Measurements from ENCODE around the gene NPR1.
"Not testable (repeated sequence)": the region's sequence is repeated elsewhere in the genome, so short reads cannot be mapped to it uniquely, and the experiment has no call there.

DNA sequence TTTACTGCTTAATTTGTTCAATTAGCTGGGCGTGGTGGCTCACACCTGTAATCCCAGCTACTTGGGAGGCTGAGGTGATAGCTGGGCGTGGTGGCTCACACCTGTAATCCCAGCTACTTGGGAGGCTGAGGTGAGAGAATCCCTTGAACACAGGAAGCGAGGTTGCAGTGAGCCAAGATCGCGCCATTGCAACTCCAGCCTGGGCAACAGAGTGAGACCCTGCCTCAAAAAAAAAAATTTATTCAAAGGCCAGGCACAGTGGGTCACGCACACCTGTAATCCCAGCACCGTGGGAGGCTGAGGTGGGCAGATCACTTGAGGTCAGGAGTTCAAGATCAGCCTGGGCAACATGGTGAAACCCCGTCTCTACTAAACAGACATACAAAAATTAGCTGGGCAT lies 9.8 kb upstream of the NPR1 start:
- TF ChIP-seq, protein P1, sequence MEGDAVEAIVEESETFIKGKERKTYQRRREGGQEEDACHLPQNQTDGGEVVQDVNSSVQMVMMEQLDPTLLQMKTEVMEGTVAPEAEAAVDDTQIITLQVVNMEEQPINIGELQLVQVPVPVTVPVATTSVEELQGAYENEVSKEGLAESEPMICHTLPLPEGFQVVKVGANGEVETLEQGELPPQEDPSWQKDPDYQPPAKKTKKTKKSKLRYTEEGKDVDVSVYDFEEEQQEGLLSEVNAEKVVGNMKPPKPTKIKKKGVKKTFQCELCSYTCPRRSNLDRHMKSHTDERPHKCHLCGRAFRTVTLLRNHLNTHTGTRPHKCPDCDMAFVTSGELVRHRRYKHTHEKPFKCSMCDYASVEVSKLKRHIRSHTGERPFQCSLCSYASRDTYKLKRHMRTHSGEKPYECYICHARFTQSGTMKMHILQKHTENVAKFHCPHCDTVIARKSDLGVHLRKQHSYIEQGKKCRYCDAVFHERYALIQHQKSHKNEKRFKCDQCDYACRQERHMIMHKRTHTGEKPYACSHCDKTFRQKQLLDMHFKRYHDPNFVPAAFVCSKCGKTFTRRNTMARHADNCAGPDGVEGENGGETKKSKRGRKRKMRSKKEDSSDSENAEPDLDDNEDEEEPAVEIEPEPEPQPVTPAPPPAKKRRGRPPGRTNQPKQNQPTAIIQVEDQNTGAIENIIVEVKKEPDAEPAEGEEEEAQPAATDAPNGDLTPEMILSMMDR (IDR thresholded peaks at IDR 0.05 in 4 of 5, conservative IDR thresholded peaks at IDR 0.05 in 1 of 5): not testable (repeated sequence)
- not testable (repeated sequence) for TF ChIP-seq POLR2A (IDR thresholded peaks at IDR 0.05)

All from gastrocnemius medialis (tissue), 4 donors.